Fibroblast of skin of scalp (primary cell): ENCODE data around the gene SIK2.
A peak's percentile ranks its signal among the peaks of the same experiment; 100 is the strongest.
"Not testable (repeated sequence)": the region's sequence is repeated elsewhere in the genome, so short reads cannot be mapped to it uniquely, and the experiment has no call there.

Experiments used
- DNase-seq: peaks from one replicate; pipeline ENCODE4 v3.0.0-alpha.2; 2013

Gene SIK2

GRCh38 chr11:111762981-111763643, 160.9 kb downstream of the SIK2 start:
- no peak for DNase-seq

GRCh38 chr11:111764621-111765020, 162.4 kb downstream of the SIK2 start:
- DNase-seq = no peak

- no peak for DNase-seq
These were observed 163.2 kb downstream of the SIK2 start for GRCh38 chr11:111765320-111765983.

- peak; percentile 62 for DNase-seq
These were observed 164.0 kb downstream of the SIK2 start, which contains the start of gene PPP2R1B for GRCh38 chr11:111765984-111766833. TSS of gene PPP2R1B (minus strand) at chr11:111766389. CDS start at chr11:111766361, 28 bp downstream.

GRCh38 chr11:111766834-111767142, 164.5 kb downstream of the SIK2 start:
- DNase-seq = no peak

GRCh38 chr11:111770581-111771134, 168.4 kb downstream of the SIK2 start:
- no peak for DNase-seq

GRCh38 chr11:111771205-111771604, 169.0 kb downstream of the SIK2 start:
- DNase-seq = not testable (repeated sequence)

- no peak for DNase-seq
These were observed 170.3 kb downstream of the SIK2 start for GRCh38 chr11:111772535-111772934.

GRCh38 chr11:111774955-111775710, 172.9 kb downstream of the SIK2 start:
- DNase-seq = peak; percentile 30

GRCh38 chr11:111776398-111777093, 174.3 kb downstream of the SIK2 start:
- DNase-seq = no peak

GRCh38 chr11:111777094-111778046, 175.1 kb downstream of the SIK2 start:
- DNase-seq = peak; percentile 81

- DNase-seq = no peak
These were observed 175.9 kb downstream of the SIK2 start for GRCh38 chr11:111778047-111778558.

- DNase-seq = no peak
These were observed 176.9 kb downstream of the SIK2 start for GRCh38 chr11:111779118-111779517.
